HG02610 (cell line): ENCODE results near the gene NUP98.
"Not testable (repeated sequence)": the region's sequence is repeated elsewhere in the genome, so short reads cannot be mapped to it uniquely, and the experiment has no call there.

ENCODE experiments used
- ATAC-seq: cut with Tn5 transposase; IDR thresholded peaks from one replicate; pipeline ENCODE4 v1.9.1; 2021; ENCODE audit warnings: mild to moderate bottlenecking, moderate library complexity; ENCODE audit not compliant: unreplicated experiment

NUP98 gene

GRCh38 chr11:3679077-3679476 lies 118.3 kb downstream of the NUP98 start:
- ATAC-seq = no peak

GRCh38 chr11:3675971-3676370 lies 121.4 kb downstream of the NUP98 start:
- ATAC-seq = no peak

GRCh38 chr11:3674189-3674588 lies 123.2 kb downstream of the NUP98 start:
- no peak for ATAC-seq

- no peak for ATAC-seq
Measured at GRCh38 chr11:3671334-3672254, 125.8 kb downstream of the NUP98 start, which contains the start of gene CHRNA10. Gene CHRNA10, minus strand, starts transcription at chr11:3671384. Its CDS starts 72 bp downstream, at chr11:3671312.

- no peak for ATAC-seq
Measured at GRCh38 chr11:3669742-3670183, 127.6 kb downstream of the NUP98 start.

GRCh38 chr11:3669128-3669527 lies 128.2 kb downstream of the NUP98 start:
- no peak for ATAC-seq

GRCh38 chr11:3667149-3668035 lies 130.0 kb downstream of the NUP98 start:
- no peak for ATAC-seq

- no peak for ATAC-seq
Measured at GRCh38 chr11:3666023-3666530, 131.3 kb downstream of the NUP98 start.

- ATAC-seq = no peak
Measured at GRCh38 chr11:3665336-3666022, 131.9 kb downstream of the NUP98 start.

- ATAC-seq = no peak
Measured at GRCh38 chr11:3664032-3664630, 133.2 kb downstream of the NUP98 start.

- no peak for ATAC-seq
Measured at GRCh38 chr11:3662856-3663255, 134.5 kb downstream of the NUP98 start.

GRCh38 chr11:3660960-3661359 lies 136.4 kb downstream of the NUP98 start:
- no peak for ATAC-seq

GRCh38 chr11:3659595-3660515 lies 137.5 kb downstream of the NUP98 start:
- no peak for ATAC-seq

GRCh38 chr11:3658252-3658651 lies 139.1 kb downstream of the NUP98 start:
- no peak for ATAC-seq

- ATAC-seq = not testable (repeated sequence)
Measured at GRCh38 chr11:3657331-3657730, 140.0 kb downstream of the NUP98 start.

- ATAC-seq = no peak
Measured at GRCh38 chr11:3655547-3655946, 141.8 kb downstream of the NUP98 start.

- ATAC-seq = not testable (repeated sequence)
Measured at GRCh38 chr11:3652514-3652913, 144.8 kb downstream of the NUP98 start.

- ATAC-seq = not testable (repeated sequence)
Measured at GRCh38 chr11:3649374-3649773, 148.0 kb downstream of the NUP98 start.

- ATAC-seq = not testable (repeated sequence)
Measured at GRCh38 chr11:3648843-3649242, 148.5 kb downstream of the NUP98 start.
